ENCODE measurements around the gene SAFB.
"Not testable (repeated sequence)": the region's sequence is repeated elsewhere in the genome, so short reads cannot be mapped to it uniquely, and the experiment has no call there.

SAFB gene

DNA sequence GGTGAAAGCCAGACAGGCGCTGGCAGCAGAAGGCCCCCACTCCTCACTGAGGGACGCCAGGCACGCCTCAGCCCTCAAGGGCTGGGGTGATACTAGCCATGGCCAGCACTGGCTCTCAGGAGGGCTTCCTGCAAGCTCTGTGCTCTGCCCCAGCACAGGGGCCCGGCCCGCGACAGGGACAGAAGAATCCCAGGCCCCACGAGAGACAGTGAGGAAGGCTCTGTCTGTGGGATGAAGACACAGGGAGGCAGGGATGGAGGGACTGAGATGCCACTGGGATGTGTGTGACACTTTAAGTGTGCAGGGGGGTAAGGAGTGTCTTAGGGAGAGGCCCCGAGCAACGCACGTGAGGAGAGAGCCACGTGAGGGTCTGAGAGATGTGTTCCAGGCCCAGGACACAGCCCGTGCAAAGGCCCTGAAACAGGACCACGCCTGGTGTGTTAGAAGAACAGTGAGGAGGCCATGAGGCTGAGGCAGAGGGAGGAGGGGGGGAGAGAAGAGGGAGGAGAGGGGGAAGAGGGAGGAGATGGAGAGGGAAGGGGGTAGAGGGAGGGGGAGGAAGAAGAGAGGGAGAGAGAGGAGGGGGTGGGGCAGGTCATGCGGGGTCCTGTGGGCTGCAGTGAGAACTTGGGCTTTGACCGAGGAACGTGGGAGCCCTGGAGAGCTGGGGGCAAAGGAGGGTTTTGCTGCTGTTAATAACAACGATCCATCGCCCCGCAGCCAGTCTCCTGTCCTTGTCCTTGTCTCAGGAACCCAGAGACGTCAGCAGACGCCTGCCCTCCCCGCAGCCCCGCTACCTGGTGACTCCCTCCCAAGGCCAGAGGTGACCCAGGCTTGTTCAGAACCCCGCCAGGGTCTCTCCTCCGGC is 74.4 kb downstream of the SAFB start:
- no peak for DNase-seq (ENCODE audit: low read depth)

DNA sequence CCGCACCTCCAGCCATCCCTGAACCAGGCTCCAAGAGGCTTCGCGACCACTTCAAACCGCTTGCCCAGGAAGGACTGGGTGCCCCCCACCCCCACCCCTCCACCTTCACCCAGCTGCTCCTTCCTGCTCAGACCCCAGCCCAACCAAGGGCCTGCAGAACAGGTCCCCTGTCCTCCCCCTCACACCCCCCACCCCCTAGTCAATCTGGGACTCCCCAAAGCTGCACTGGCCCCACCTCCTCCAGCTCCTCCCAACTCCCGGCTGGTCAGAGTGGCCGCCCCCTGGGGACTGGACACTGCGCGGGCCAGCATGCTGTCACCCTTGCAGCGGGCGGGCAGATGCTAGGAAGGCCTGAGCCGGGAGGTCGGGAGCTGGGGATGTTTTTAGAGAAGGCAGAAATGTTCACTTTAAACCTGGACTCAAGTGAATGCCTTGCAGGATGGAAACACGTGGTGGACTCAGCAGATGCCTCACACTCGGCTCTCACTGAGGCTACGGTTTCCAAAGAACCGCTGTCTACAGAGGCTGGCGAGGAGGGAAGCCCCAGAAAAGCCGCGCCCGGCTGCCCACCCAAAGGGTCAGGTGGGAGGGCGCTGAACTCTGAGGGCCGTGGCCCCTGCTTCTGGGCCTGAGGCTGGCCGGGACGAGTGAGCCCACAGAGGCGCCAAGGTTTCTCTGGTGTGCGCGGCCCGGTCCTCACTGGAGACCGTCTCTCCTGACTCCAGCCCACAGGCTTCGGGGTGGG is 75.2 kb downstream of the SAFB start:
- DNase-seq (ENCODE audit: low read depth), result no peak

DNA sequence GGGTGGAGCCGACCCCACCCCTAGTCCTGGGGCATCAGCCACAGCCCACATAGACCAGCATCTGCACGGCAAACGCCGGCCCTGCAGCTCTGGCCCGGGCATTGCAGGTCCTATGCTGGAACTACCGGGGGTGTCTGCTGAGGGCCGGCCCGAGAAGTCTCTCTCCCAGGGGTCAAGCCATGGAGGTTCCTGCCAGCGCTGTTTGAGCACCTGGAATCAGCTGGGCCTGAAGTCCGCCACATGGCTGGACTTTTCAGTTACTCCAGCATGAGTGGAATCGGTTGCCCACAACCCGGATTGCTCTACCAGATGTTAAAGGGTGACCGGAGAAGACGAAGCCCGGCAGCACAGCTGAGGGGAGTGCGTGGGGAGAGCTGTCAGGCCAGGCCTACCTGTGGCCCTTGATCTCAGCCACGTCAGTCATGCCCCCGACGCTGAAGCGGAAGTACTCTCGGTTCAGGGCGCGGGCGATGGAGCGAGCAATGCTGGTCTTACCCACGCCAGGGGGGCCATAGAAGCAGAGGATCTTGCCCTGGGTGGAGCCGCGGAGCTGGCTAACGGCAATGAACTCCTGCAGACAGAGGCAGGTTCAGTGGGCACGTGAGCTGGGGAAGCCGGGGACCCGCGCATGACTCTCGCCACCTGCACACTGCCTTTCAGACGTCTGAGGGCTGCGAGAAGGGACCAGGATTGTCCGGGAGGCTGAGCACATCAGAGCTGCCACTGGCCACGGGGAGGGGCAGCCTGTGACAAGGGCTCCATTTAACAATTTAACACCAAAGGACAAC is 75.9 kb downstream of the SAFB start:
- no peak for DNase-seq (ENCODE audit: low read depth)

DNA sequence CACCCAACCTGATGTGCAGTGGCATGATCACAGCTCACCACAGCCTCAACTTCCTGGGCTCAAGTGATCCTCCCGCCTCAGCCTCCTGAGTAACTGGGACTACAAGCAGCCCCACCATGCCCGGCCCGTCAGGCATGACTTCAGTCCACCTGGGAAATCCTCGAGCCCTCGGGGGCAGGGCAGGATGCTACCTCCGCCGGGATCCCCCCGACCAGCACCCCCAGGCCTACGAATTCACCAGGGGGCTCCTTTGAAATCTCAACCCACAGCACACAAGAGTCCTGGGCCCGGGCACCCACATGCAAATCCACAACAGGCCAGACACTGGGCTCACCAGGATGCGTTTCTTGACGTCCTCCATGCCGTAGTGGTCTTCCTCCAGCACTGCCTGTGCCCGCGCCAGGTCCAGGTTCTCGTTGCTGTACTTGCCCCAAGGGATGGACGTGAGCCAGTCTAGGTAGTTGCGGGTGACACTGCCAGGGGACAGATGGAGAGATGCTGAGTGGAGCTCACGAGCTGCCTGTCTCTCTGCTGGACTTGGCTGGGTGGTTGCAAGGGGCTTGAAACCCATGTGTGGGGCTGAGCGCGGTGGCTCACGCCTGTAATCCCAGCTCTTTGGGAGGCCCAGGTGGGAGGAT is 77.7 kb downstream of the SAFB start:
- no peak for DNase-seq (ENCODE audit: low read depth)

DNA sequence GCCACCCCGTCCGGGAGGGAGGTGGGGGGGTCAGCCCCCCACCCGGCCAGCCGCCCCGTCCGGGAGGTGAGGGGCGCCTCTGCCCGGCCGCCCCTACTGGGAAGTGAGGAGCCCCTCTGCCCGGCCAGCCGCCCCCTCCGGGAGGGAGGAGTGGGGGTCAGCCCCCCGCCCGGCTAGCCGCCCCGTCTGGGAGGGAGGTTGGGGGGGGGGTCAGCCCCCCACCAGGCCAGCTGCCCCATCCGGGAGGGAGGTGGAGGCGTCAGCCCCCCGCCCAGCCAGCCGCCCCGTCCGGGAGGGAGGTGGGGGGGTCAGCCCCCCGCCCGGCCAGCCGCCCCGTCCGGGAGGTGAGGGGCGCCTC is 79.1 kb downstream of the SAFB start:
- DNase-seq (ENCODE audit: low read depth), result not testable (repeated sequence)

DNA sequence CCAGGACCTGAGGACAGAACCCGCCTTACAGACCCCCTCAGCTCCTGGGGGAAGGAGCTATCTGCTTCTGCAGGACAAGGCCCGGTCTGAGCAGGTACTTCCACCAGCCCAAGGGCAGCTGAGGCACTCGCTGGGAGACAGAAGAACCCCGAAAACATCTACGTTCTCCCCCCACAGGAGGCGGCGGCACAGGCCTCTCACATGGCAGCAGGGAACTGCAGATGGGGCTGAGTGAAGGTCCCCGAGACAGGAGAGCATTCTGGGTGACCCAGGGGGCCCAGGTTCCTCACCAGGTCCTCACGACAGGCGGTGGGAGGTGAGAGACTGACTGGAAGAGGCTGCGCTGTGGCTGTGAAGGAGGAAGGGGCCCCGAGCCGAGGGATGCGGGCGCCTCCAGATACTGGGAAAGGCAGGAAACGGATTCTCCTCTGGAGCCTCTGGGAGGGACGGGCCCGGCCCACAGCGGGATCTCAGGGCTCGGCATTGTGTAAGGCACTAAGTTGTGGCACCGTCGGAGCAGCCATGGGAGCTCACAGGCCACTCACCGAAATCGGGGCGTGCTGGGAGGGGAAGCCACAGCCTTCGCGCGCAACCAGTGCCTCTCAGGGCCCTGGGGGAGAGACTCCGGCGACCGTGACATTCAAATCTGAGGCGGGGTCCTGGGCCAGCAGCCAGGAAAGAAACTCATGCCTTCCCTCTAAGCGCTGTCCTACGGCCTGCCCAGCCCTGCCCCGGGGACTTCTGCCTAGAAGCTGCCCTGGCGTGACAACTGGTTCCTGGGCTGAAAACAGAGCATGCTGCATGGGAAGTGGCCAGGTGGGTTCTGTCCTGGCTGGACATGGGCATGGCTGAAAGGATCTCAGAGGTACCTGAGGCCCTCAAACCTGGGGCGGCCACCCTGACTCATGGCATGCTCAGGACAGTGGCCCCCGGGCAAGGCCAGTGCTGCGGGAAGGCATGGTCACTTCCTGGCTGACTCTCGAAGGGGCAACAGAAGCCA is 81.2 kb downstream of the SAFB start:
- DNase-seq (ENCODE audit: low read depth), result no peak

DNA sequence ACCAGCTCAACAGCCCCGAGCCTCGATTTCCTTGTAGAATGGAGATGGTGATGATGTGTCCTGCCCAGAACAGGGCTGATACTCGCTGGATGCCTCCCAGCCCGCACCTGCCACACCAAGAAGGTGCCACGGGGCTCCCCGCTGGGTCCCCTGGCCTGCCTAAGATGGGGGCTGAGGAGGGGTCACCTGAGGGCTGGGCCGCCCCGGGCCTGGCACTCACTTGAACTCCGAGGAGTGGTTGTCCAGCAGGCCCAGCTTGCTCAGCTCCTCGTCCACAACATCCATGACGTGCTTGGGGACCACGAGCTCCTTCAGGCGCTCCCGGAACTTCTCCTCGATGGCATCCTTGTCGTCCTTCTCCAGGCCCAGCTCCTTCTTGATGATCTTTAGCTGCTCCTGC is 82.7 kb downstream of the SAFB start:
- no peak for DNase-seq (ENCODE audit: low read depth)

DNA sequence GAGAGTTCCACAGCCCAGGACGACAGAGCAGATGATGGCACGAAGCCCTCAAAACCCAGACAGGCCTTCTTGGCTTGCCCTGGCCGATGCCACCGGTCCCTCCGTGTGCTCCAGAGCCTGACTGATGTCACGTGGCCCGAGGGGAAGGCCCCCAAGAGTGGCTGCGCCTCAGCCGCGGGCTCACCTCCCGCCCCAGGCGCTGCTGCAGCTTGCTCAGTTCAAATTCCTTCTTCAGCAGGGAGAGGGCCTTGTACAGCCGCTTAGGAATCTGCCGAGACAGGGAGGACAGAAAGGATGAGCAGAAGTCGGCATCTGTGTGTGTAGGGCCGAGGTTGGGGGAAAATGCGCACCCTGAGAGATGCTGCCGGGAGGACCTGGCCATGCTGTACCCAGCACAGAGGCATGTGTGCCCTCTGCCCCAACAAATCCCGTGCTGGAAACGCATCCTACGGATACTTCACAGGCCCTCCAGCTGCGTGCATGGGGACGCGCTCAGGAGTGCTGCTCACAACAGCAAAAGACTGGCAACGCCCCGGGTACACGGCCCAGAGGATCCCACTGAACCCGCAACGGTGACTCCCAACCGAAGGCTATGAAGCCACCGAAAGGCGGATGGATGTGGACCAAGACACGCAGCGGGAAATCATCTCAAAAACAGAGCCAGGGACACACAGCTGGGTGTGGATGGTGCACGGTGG is 84.1 kb downstream of the SAFB start:
- DNase-seq (ENCODE audit: low read depth), result no peak

DNA sequence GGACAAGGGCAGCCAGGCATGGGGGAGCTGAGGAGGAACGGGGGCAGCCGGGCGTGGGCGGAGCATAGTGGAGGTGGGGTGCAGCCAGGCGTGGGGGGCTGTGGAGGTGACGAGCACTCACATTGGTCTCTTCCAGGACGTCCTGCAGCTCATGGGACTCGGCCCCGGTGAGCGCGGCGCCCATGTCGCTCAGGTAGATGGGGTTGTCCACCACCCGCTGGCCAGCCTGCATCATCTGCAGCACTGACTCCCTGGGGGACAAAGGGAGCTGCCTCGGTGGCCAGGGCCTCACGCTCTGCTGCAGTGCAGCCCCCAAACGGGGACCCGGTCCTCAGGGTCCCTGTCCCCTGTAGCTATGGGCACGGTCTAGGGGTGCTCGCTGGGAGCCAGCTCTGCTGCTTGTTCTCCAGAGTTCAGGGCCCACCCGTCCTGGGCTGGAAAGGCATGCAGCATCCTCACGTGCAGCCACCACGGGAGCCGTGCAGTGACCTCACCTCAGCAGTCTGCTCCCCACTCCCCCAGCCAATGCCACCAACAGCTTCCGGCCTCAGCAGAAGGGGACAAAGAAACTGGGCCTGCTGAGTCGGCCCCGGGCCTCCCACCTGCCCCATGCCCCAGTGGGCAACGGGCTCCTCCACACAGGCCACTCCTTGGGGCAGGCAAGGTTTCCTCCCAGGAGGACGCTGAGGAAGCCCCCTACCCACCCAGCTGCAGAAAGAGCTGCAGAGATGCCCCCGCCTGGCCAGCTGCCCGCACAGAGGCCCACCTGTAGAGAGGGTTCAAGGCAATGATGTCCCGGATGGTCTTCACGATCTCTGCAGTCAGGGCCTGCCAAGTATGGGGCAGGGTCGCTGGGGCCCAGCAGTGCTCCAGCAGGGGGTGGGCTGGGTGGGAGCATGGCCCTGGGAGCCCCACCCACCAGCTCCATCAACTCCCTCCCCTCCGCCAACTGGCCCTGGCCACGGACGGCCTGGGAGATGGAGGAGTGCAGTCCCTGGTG is 85.0 kb downstream of the SAFB start:
- no peak for DNase-seq (ENCODE audit: low read depth)

DNA sequence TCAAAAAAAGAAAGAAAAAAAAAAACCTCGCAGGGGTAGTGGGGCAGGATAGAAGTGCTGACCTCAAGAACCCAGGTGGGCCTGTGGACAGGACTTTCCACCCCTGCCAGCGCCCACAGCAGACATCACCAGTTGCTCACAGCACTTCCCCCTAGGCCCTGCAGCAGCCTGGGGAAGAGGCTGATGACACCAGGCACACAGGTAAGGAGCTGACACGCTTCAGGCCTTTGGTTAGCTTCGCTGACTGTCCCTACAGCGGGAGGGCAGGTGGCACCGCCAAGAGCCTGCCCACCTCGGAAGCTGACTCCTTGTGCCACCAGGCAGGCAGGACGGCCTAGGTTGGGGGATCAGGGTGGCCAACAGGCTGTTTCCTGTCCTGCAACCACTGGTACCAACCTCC is 88.1 kb downstream of the SAFB start:
- DNase-seq (ENCODE audit: low read depth), result no peak

DNA sequence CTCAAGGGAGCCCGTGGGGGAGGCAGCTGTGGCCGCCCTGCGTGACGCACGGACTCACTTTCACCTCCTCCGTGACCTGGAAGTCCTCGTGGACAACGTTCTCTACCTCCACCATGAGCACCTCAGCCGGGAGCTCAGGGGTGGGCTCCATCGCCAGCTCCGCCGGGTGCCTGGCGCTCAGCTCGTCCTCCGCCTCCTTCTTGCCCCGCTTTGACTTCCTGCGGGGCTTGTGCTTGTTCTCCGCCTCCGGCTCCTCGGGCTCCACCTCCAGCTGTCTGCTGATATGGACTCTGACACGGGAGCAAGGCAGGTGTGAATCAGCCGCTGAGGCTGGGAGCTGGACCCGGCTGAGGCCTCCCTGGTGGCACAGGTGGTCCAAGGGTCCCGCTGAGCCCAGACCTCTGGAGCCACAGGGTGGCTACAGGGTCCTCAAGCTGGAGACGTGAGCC is 88.9 kb downstream of the SAFB start:
- no peak for DNase-seq (ENCODE audit: low read depth)

DNA sequence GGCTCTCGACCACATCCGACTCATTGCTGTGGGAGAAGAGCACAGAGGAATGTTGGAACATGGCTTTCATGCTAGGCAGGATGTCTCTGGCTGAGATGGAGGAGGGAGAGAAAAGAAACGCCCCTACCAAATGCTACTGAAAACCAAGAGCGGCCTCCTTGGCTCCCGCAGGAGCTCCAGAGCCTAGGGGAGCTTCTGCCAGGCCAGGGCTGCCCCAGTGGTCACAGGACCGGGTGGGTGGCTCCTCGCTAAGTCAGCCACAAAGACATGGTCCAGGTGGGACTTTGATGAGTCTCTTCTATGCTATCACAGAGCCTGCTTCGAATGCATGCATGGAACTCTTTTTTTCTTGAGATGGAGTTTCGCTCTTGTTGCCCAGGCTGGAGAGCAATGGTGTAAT is 90.3 kb downstream of the SAFB start:
- no peak for DNase-seq (ENCODE audit: low read depth)

DNA sequence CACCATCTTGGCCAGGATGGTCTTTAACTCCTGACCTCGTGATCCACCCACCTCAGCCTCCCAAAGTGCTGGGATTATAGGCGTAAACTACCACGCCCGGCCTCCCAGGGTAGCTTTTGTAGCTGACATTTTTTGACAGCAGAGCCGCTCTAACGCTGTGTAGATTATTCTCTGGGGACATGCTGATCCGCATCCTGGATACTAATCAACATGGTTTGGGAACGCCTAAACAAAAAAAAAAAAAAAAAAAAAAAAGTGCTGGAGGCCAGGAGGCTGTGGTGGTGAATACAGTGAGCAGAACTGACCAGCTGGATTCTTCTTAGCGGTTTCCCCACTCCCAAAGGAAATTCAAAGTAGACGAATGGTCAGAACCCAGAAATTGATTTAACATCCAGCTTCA is 91.9 kb downstream of the SAFB start:
- no peak for DNase-seq (ENCODE audit: low read depth)

DNA sequence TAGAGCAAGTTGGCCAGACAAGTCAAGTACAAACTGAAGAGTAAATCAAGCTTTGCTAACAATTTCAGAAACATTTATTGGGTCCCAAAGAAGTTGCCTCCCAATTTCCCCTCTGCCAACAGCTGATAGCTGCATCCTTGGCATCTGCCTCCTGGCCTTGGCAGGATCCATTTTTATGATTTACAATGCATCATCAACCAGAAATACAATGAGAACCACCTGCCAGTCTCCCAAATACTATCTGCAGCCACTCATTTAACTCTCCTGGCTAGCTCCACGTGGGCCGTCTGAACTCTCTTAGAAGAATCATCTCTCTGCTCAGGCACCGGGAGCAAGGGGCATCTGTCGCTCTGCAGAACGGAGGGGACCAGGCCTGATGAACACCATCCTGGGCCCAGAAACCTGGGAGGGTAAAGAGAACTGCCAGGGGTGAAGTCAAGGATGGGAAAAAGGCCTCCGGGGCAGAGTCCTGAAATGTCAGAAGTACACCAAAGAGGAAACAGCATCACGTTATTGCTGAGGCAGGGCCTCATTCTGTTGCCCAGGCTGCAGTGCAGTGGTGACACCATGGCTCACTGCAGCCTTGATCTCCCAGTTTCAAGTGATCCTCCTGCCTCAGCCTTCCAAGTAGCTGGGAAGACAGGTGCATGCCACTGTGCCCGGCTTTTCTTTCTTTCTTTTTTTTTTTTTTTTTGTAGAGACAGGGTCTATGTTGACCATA is 94.5 kb downstream of the SAFB start:
- no peak for DNase-seq (ENCODE audit: low read depth)
